ENCODE data around the gene TLCD3B. TPM values are rescaled to one million over a fixed set of nuclear protein-coding genes. Genes with fewer than 3 reads are reported as not detected.

Gene TLCD3B
- polyA plus RNA-seq, 1 donor from 2014 or later: 18.9 TPM

DNA sequence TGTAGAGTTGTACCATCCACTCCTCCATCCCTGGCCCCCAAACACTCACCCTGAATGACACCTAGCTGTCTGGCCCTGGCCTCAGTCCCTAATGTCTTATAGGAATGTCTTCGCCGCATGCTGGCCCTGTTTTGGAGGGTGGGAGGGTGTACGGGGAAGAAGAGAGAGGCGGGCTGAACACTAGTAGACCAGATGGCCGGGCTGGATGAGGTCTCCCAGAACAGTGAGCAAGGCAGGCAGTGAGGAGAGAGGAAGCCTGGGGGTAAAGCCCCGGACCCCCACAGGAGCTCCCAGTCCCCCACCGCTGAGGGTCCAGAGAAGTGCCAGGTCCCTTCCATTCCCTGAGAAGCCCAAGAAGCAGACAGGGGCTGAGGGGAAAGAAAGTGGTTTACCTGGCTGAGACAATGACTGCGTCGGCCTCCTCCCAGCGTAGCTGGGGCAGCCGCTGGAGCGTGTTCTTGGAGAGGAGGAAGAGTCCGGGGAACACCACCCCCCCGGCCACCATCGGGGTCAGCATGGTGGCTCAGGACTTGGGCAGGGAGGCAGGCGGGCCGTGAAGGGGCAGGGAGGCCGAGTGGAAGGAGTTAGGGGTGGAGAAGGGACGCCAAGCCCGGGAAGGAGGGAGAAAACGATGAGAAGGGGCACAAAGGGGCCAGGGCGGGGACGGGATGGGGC, 923 bp downstream of the TLCD3B start:
- Histone ChIP-seq H3K36me3 (ENCODE audit: insufficient read depth, low read length) (no peaks in the 10 kb centered on the region), H3F3A (ENCODE audit: insufficient read depth, low read length, poor library complexity, severe bottlenecking) (no peaks in the 10 kb centered on the region), H3K4me3 (ENCODE audit: low read length) (peak overlapping the region; percentile 92), H3K27me3 (ENCODE audit: insufficient read depth, low read depth, low read length) (no peaks in the 10 kb centered on the region), H2AFZ (ENCODE audit: low read depth, low read length) (peak overlapping the region; percentile 88), H3K79me2 (replicated peaks; ENCODE audit: insufficient read depth, low read length) (peaks cover 8% of the 10 kb centered on the region), H3K9ac (ENCODE audit: low read length) (peak overlapping the region; percentile 92), H3K9me3 (ENCODE audit: low read length) (no peaks in the 10 kb centered on the region), H3K27ac (ENCODE audit: low read length) (peak overlapping the region; percentile 59), H4K20me1 (ENCODE audit: insufficient read depth) (no peaks in the 10 kb centered on the region), H3K9me2 (ENCODE audit: insufficient read depth, low read length) (no peaks in the 10 kb centered on the region), H3K4me2 (ENCODE audit: low read length) (peak overlapping the region; percentile 94)
- TF ChIP-seq POLR2AphosphoS5 (IDR thresholded peaks at IDR 0.05) (no peak), TAF1 (IDR thresholded peaks at IDR 0.05; ENCODE audit: low read depth) (no peak), EP300 (conservative IDR thresholded peaks at IDR 0.05; ENCODE audit: poor library complexity, severe bottlenecking) (no peak), RAD21 (conservative IDR thresholded peaks at IDR 0.05) (no peak), MXI1 (conservative IDR thresholded peaks at IDR 0.05; ENCODE audit: poor library complexity, severe bottlenecking) (no peak), SMC3 (conservative IDR thresholded peaks at IDR 0.05; ENCODE audit: poor library complexity) (no peak)
- TF ChIP-seq, protein P1, sequence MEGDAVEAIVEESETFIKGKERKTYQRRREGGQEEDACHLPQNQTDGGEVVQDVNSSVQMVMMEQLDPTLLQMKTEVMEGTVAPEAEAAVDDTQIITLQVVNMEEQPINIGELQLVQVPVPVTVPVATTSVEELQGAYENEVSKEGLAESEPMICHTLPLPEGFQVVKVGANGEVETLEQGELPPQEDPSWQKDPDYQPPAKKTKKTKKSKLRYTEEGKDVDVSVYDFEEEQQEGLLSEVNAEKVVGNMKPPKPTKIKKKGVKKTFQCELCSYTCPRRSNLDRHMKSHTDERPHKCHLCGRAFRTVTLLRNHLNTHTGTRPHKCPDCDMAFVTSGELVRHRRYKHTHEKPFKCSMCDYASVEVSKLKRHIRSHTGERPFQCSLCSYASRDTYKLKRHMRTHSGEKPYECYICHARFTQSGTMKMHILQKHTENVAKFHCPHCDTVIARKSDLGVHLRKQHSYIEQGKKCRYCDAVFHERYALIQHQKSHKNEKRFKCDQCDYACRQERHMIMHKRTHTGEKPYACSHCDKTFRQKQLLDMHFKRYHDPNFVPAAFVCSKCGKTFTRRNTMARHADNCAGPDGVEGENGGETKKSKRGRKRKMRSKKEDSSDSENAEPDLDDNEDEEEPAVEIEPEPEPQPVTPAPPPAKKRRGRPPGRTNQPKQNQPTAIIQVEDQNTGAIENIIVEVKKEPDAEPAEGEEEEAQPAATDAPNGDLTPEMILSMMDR (IDR thresholded peaks at IDR 0.05; ENCODE audit: poor library complexity, severe bottlenecking): no peak

DNA sequence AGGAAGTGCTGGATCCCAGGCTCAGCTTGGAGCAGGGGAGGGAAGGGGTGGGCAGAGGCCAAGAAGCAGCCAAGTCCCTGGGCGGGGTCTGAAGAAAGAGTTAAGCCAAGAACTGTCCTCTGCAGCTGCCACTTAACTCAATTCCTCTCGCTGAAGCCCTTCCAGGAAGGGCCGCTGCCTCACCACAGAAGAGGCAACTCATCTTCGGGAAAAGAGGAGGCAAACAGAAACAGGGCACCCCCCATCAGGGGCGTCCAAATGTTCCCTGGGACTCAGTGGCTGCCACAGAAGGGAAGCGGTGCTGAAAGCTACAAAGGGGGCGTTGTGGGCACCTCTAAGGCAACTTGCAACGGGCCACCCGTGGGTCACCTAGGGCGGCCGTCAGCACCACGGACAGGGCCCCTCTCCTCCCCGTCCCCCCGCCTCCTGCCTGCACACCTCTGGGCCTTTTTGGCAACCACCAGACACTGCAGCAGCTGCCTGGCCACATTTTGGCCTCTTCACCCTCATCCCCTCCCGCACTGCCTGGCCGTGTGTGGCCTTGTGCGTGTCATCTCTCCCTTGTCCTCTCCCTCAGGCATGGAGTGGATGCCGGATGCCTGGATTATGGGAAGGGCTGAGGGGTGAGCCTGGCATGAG, 2.5 kb downstream of the TLCD3B start:
- Histone ChIP-seq H3K36me3 (ENCODE audit: insufficient read depth, low read length) (no peaks in the 10 kb centered on the region), H4K20me1 (ENCODE audit: insufficient read depth) (no peaks in the 10 kb centered on the region), H3K79me2 (replicated peaks; ENCODE audit: insufficient read depth, low read length) (peaks cover 8% of the 10 kb centered on the region), H3K27me3 (ENCODE audit: insufficient read depth, low read depth, low read length) (no peaks in the 10 kb centered on the region), H3K27ac (ENCODE audit: low read length) (no peak overlapping the region), H3F3A (ENCODE audit: insufficient read depth, low read length, poor library complexity, severe bottlenecking) (no peaks in the 10 kb centered on the region), H2AFZ (ENCODE audit: low read depth, low read length) (no peak overlapping the region), H3K4me2 (ENCODE audit: low read length) (no peak overlapping the region), H3K4me3 (ENCODE audit: low read length) (peak overlapping the region; percentile 92), H3K9me3 (ENCODE audit: low read length) (no peaks in the 10 kb centered on the region), H3K9me2 (ENCODE audit: insufficient read depth, low read length) (no peaks in the 10 kb centered on the region), H3K9ac (ENCODE audit: low read length) (peak overlapping the region; percentile 41)
- no peak for TF ChIP-seq MXI1 (conservative IDR thresholded peaks at IDR 0.05; ENCODE audit: poor library complexity, severe bottlenecking)
- no peak for TF ChIP-seq RAD21 (conservative IDR thresholded peaks at IDR 0.05)
- TF ChIP-seq TAF1 (IDR thresholded peaks at IDR 0.05; ENCODE audit: low read depth): no peak
- TF ChIP-seq, protein P1 (IDR thresholded peaks at IDR 0.05; ENCODE audit: poor library complexity, severe bottlenecking): no peak
- TF ChIP-seq POLR2AphosphoS5 (IDR thresholded peaks at IDR 0.05): no peak
- TF ChIP-seq, protein P2, sequence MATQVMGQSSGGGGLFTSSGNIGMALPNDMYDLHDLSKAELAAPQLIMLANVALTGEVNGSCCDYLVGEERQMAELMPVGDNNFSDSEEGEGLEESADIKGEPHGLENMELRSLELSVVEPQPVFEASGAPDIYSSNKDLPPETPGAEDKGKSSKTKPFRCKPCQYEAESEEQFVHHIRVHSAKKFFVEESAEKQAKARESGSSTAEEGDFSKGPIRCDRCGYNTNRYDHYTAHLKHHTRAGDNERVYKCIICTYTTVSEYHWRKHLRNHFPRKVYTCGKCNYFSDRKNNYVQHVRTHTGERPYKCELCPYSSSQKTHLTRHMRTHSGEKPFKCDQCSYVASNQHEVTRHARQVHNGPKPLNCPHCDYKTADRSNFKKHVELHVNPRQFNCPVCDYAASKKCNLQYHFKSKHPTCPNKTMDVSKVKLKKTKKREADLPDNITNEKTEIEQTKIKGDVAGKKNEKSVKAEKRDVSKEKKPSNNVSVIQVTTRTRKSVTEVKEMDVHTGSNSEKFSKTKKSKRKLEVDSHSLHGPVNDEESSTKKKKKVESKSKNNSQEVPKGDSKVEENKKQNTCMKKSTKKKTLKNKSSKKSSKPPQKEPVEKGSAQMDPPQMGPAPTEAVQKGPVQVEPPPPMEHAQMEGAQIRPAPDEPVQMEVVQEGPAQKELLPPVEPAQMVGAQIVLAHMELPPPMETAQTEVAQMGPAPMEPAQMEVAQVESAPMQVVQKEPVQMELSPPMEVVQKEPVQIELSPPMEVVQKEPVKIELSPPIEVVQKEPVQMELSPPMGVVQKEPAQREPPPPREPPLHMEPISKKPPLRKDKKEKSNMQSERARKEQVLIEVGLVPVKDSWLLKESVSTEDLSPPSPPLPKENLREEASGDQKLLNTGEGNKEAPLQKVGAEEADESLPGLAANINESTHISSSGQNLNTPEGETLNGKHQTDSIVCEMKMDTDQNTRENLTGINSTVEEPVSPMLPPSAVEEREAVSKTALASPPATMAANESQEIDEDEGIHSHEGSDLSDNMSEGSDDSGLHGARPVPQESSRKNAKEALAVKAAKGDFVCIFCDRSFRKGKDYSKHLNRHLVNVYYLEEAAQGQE (IDR thresholded peaks at IDR 0.05; ENCODE audit: borderline replicate concordance): no peak
- no peak for TF ChIP-seq EP300 (conservative IDR thresholded peaks at IDR 0.05; ENCODE audit: poor library complexity, severe bottlenecking)
- no peak for TF ChIP-seq SMC3 (conservative IDR thresholded peaks at IDR 0.05; ENCODE audit: poor library complexity)
- no peak for TF ChIP-seq EZH2 (IDR thresholded peaks at IDR 0.05; ENCODE audit: borderline replicate concordance, insufficient read depth, low read length, poor library complexity, severe bottlenecking)

Measured in neural cell (in vitro differentiated cells).